GM23248 (cell line): ENCODE measurements around the gene DUS3L.

Source experiments
- EZH2 ChIP-seq: fragments of 200-600 bp; sonication (generic); IDR thresholded peaks from 2 replicates; pipeline ENCODE4 v1.6.1; 2018; ENCODE audit warnings: antibody characterized with exemption, mild to moderate bottlenecking; ENCODE audit not compliant: insufficient read depth, poor library complexity, severe bottlenecking
- EZH2phosphoT487 ChIP-seq: fragments of 200-600 bp; sonication (generic); IDR thresholded peaks from 2 replicates; pipeline ENCODE4 v1.6.1; 2018; ENCODE audit warnings: antibody characterized with exemption, moderate library complexity, mild to moderate bottlenecking, low read depth; ENCODE audit not compliant: insufficient read depth

- TF ChIP-seq EZH2: no peak
- TF ChIP-seq EZH2phosphoT487: no peak
Measured at GRCh38 chr19:5832061-5832460, 41.1 kb upstream of the DUS3L start.
